Measurements from ENCODE around the gene GDNF.
"Not testable (repeated sequence)": the region's sequence is repeated elsewhere in the genome, so short reads cannot be mapped to it uniquely, and the experiment has no call there.

Gene GDNF

DNA sequence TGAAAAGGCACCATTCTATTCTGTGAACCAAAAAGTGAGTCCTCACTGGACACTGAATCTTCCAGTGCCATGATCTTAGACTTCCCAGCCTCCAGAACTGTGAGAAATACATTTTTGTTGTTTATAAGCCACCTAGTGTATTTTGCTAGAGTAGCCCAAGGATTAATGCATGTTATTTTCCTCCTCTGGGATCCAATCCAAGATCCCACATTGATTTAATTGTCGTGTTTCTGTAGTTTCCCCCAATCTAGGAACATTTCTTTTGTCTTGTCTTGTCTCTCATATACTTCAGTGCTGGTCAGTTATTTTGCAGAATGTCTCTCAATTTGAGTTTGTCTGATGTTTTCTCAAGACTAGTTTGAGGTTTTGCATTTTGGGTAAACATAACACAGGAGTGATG, 36.4 kb downstream of the GDNF start:
- DNase-seq (ENCODE audit: low read depth) = no peak
- H3K4me3 ChIP-seq (replicated peaks; ENCODE audit: low read depth, low read length) = no peak overlapping the region
- no peak for TF ChIP-seq CTCF (IDR thresholded peaks at IDR 0.05; ENCODE audit: low read length, missing control alignments)

- H3K4me3 ChIP-seq (replicated peaks; ENCODE audit: low read depth, low read length) = no peak overlapping the region
- no peak for DNase-seq (ENCODE audit: low read depth)
- no peak for TF ChIP-seq CTCF (IDR thresholded peaks at IDR 0.05; ENCODE audit: low read length, missing control alignments)
Measured at GRCh38 chr5:37801521-37801920, 38.3 kb downstream of the GDNF start.

GRCh38 chr5:37799865-37800421, 39.9 kb downstream of the GDNF start:
- no peak overlapping the region for H3K4me3 ChIP-seq (replicated peaks; ENCODE audit: low read depth, low read length)
- no peak for DNase-seq (ENCODE audit: low read depth)
- no peak for TF ChIP-seq CTCF (IDR thresholded peaks at IDR 0.05; ENCODE audit: low read length, missing control alignments)

- not testable (repeated sequence) for DNase-seq (ENCODE audit: low read depth); H3K4me3 ChIP-seq (replicated peaks; ENCODE audit: low read depth, low read length)
Measured at GRCh38 chr5:37796435-37796834, 43.4 kb downstream of the GDNF start.

GRCh38 chr5:37795292-37795691, 44.5 kb downstream of the GDNF start:
- H3K4me3 ChIP-seq (replicated peaks; ENCODE audit: low read depth, low read length); DNase-seq (ENCODE audit: low read depth): not testable (repeated sequence)

GRCh38 chr5:37792975-37793631, 46.7 kb downstream of the GDNF start:
- no peak overlapping the region for H3K4me3 ChIP-seq (replicated peaks; ENCODE audit: low read depth, low read length)
- no peak for TF ChIP-seq CTCF (IDR thresholded peaks at IDR 0.05; ENCODE audit: low read length, missing control alignments)
- DNase-seq (ENCODE audit: low read depth) = peak; percentile 30

- no peak overlapping the region for H3K4me3 ChIP-seq (replicated peaks; ENCODE audit: low read depth, low read length)
- TF ChIP-seq CTCF (IDR thresholded peaks at IDR 0.05; ENCODE audit: low read length, missing control alignments) = no peak
- DNase-seq (ENCODE audit: low read depth) = no peak
Measured at GRCh38 chr5:37791321-37791720, 48.5 kb downstream of the GDNF start.

GRCh38 chr5:37789991-37790390, 49.9 kb downstream of the GDNF start:
- DNase-seq (ENCODE audit: low read depth) = peak; percentile 43
- no peak for TF ChIP-seq CTCF (IDR thresholded peaks at IDR 0.05; ENCODE audit: low read length, missing control alignments)
- no peak overlapping the region for H3K4me3 ChIP-seq (replicated peaks; ENCODE audit: low read depth, low read length)

All from fibroblast of pulmonary artery (primary cell).